HepG2 (cell line): Measurements from ENCODE around the gene UAP1L1.

Experiments
- CTCF ChIP-seq: sonication (generic); formaldehyde crosslinking; IDR thresholded peaks from 2 replicates; pipeline ENCODE4 v1.5.0; 2020; ENCODE audit warnings: mild to moderate bottlenecking, missing genetic modification reagents, moderate library complexity
- DZIP1 ChIP-seq: sonication (generic); formaldehyde crosslinking; IDR thresholded peaks from 2 replicates; pipeline ENCODE4 v1.5.0; 2020; ENCODE audit warnings: mild to moderate bottlenecking, missing genetic modification reagents
- ELF3 ChIP-seq: IDR thresholded peaks from 2 replicates; pipeline ENCODE4 v1.6.1; 2016; ENCODE audit warnings: missing genetic modification reagents, missing compliant biosample characterization
- EZH2 ChIP-seq: conservative IDR thresholded peaks from 2 replicates; pipeline ENCODE4 v1.6.1; 2012; ENCODE audit warnings: mild to moderate bottlenecking, low read depth, low read length, moderate library complexity
- FOXK2 ChIP-seq: fragments of 450-650 bp; IDR thresholded peaks from 2 replicates; pipeline ENCODE4 v1.6.1; 2016
- HNF1A ChIP-seq, 2 experiments: sonication (generic) in 1 of 2; formaldehyde crosslinking in 1 of 2; IDR thresholded peaks; 2 replicates each; pipeline versions ENCODE4 v1.4.0 to v1.6.1; 2016 to 2020; ENCODE audit warnings: borderline replicate concordance in 1 of 2, low read depth in 1 of 2, mild to moderate bottlenecking in 1 of 2, missing genetic modification reagents in 1 of 2
- NFYB ChIP-seq: sonication (generic); formaldehyde crosslinking; IDR thresholded peaks from 2 replicates; pipeline ENCODE4 v1.4.0; 2020; ENCODE audit warnings: missing genetic modification reagents
- RERE ChIP-seq: IDR thresholded peaks from 2 replicates; pipeline ENCODE4 v1.6.1; 2016; ENCODE audit warnings: low read depth, missing genetic modification reagents, missing compliant biosample characterization
- REST ChIP-seq, 2 experiments: IDR thresholded peaks; 2 replicates each; pipeline ENCODE4 v1.6.1; 2011 to 2012; ENCODE audit warnings: low read length in 2 of 2, borderline replicate concordance in 1 of 2, low read depth in 1 of 2, mild to moderate bottlenecking in 1 of 2, moderate library complexity in 1 of 2
- SAFB2 ChIP-seq: sonication (generic); formaldehyde crosslinking; IDR thresholded peaks from 2 replicates; pipeline ENCODE4 v1.5.1; 2020; ENCODE audit warnings: missing genetic modification reagents, low read depth, mild to moderate bottlenecking, borderline replicate concordance
- TBL1XR1 ChIP-seq: fragments of 150-350 bp; IDR thresholded peaks from 2 replicates; pipeline ENCODE4 v1.6.1; 2014; ENCODE audit warnings: borderline replicate concordance, low read length; ENCODE audit not compliant: partially characterized antibody

GRCh38 chr9:137044502-137045177 is 32.7 kb upstream of the UAP1L1 start:
- TF ChIP-seq EZH2 (no peak), FOXK2 (no peak), DZIP1 (no peak), NFYB (CRISPR knock-in tag) (no peak), CTCF (CRISPR knock-in tag) (no peak), SAFB2 (no peak), RERE (CRISPR knock-in tag) (no peak), REST (IDR thresholded peaks at IDR 0.05; ENCODE audit: borderline replicate concordance in 1 of 2, low read depth in 1 of 2, low read length in 2 of 2) (no peak), HNF1A (IDR thresholded peaks at IDR 0.05; ENCODE audit: low read depth) (no peak), HNF1A (CRISPR knock-in tag; IDR thresholded peaks at IDR 0.05; ENCODE audit: borderline replicate concordance) (no peak), ELF3 (CRISPR knock-in tag) (no peak), TBL1XR1 (no peak)
